Sigmoid colon (tissue), 3 donors: ENCODE data around the gene KCNK3.

Source experiments
- CTCF ChIP-seq, 4 experiments: fragments of 450-650 bp in 3 of 4; fragments of 200-600 bp in 1 of 4; IDR thresholded peaks; one replicate each; pipeline ENCODE4 v1.5.1; 2016 to 2019; ENCODE audit warnings: antibody characterized with exemption in 4 of 4, mild to moderate bottlenecking in 3 of 4, moderate library complexity in 2 of 4
- POLR2A ChIP-seq, 2 donors: fragments of 450-650 bp; IDR thresholded peaks; one replicate each; pipeline ENCODE4 v1.6.1; 2016; ENCODE audit warnings: antibody characterized with exemption in 2 of 2, mild to moderate bottlenecking in 2 of 2, moderate library complexity in 2 of 2

GRCh38 chr2:26674002-26674751, 18.3 kb upstream of the KCNK3 start:
- no peak for TF ChIP-seq CTCF (IDR thresholded peaks at IDR 0.05)
- TF ChIP-seq POLR2A (IDR thresholded peaks at IDR 0.05), result no peak
